Stromal cell of bone marrow (primary cell): ENCODE results near the gene MAS1L.
A peak's percentile ranks its signal among the peaks of the same experiment; 100 is the strongest.

Experiments
- DNase-seq: peaks from one replicate; pipeline ENCODE4 v3.0.0-alpha.2; 2012; ENCODE audit warnings: low read depth

MAS1L gene

GRCh38 chr6:29487660-29488059, at the start of gene MAS1L:
MAS1L (minus strand) TSS chr6:29487956; CDS start chr6:29487902, 54 bp downstream.
- no peak for DNase-seq

GRCh38 chr6:29532320-29532951, 44.7 kb upstream of the MAS1L start:
- DNase-seq, result no peak

- no peak for DNase-seq
Measured at GRCh38 chr6:29531668-29532067, 43.9 kb upstream of the MAS1L start.

- DNase-seq, result no peak
Measured at GRCh38 chr6:29530671-29531310, 43.0 kb upstream of the MAS1L start.

- no peak for DNase-seq
Measured at GRCh38 chr6:29529956-29530355, 42.2 kb upstream of the MAS1L start.

- no peak for DNase-seq
Measured at GRCh38 chr6:29528988-29529560, 41.3 kb upstream of the MAS1L start.

GRCh38 chr6:29528300-29528931, 40.7 kb upstream of the MAS1L start:
- DNase-seq, result no peak

- DNase-seq, result no peak
Measured at GRCh38 chr6:29527564-29527963, 39.8 kb upstream of the MAS1L start.

- DNase-seq, result no peak
Measured at GRCh38 chr6:29527126-29527525, 39.4 kb upstream of the MAS1L start.

- no peak for DNase-seq
Measured at GRCh38 chr6:29525311-29525639, 37.5 kb upstream of the MAS1L start.

GRCh38 chr6:29524444-29525310, 36.9 kb upstream of the MAS1L start:
- no peak for DNase-seq

GRCh38 chr6:29524044-29524443, 36.3 kb upstream of the MAS1L start:
- no peak for DNase-seq

- DNase-seq, result no peak
Measured at GRCh38 chr6:29522227-29522626, 34.5 kb upstream of the MAS1L start.

GRCh38 chr6:29521006-29521680, 33.4 kb upstream of the MAS1L start:
- DNase-seq, result no peak

- DNase-seq, result no peak
Measured at GRCh38 chr6:29520232-29520631, 32.5 kb upstream of the MAS1L start.

GRCh38 chr6:29519291-29520010, 31.7 kb upstream of the MAS1L start:
- DNase-seq, result no peak

- DNase-seq, result no peak
Measured at GRCh38 chr6:29517728-29518440, 30.1 kb upstream of the MAS1L start.

- DNase-seq, result no peak
Measured at GRCh38 chr6:29517245-29517644, 29.5 kb upstream of the MAS1L start.

GRCh38 chr6:29516108-29516507, 28.4 kb upstream of the MAS1L start:
- DNase-seq, result peak; percentile 8

- DNase-seq, result no peak
Measured at GRCh38 chr6:29510746-29511300, 23.1 kb upstream of the MAS1L start.
